ENCODE data around the gene ZNF675.
A peak's percentile ranks its signal among the peaks of the same experiment; 100 is the strongest.
"Not testable (repeated sequence)": the region's sequence is repeated elsewhere in the genome, so short reads cannot be mapped to it uniquely, and the experiment has no call there.

The ZNF675 gene

GRCh38 chr19:23698711-23699520 lies 11.9 kb upstream of the ZNF675 start:
- peak; percentile 49; the same call in 1 of the 3 replicates for ATAC-seq

GRCh38 chr19:23692937-23693336 lies 5.9 kb upstream of the ZNF675 start:
- ATAC-seq: not testable (repeated sequence)

More at GRCh38 chr19:23698711-23699520, 11.9 kb upstream of the ZNF675 start:
- no peak for TF ChIP-seq ZFP3 (CRISPR knock-in tag; IDR thresholded peaks at IDR 0.05)
- no peak for TF ChIP-seq ESRRG (CRISPR knock-in tag; IDR thresholded peaks at IDR 0.05)

- TF ChIP-seq TOX (CRISPR knock-in tag; IDR thresholded peaks at IDR 0.05; ENCODE audit: borderline replicate concordance) (no peak), ZC3H10 (CRISPR knock-in tag; IDR thresholded peaks at IDR 0.05) (no peak), ZNF70 (CRISPR knock-in tag; IDR thresholded peaks at IDR 0.05) (no peak), ZNF8 (CRISPR knock-in tag; IDR thresholded peaks at IDR 0.05) (no peak), ISL1 (CRISPR knock-in tag; IDR thresholded peaks at IDR 0.05) (no peak), POU6F1 (CRISPR knock-in tag; IDR thresholded peaks at IDR 0.05; ENCODE audit: borderline replicate concordance, low read depth) (no peak), SNAI2 (CRISPR knock-in tag; IDR thresholded peaks at IDR 0.05) (no peak), CREB5 (CRISPR knock-in tag; IDR thresholded peaks at IDR 0.05; ENCODE audit: low read depth) (no peak), OSR1 (CRISPR knock-in tag; IDR thresholded peaks at IDR 0.05) (no peak), BACH2 (CRISPR knock-in tag; IDR thresholded peaks at IDR 0.05; ENCODE audit: borderline replicate concordance) (no peak), TSHZ2 (CRISPR knock-in tag; IDR thresholded peaks at IDR 0.05) (no peak), GLIS3 (CRISPR knock-in tag; IDR thresholded peaks at IDR 0.05) (no peak), ZFP30 (CRISPR knock-in tag; IDR thresholded peaks at IDR 0.05) (no peak), CSRNP3 (CRISPR knock-in tag; IDR thresholded peaks at IDR 0.05) (no peak), ZNF565 (CRISPR knock-in tag; conservative IDR thresholded peaks at IDR 0.05; ENCODE audit: low read depth) (no peak), ESRRG (CRISPR knock-in tag; IDR thresholded peaks at IDR 0.05) (no peak)
These were observed 13.9 kb downstream of the ZNF675 start for GRCh38 chr19:23673132-23673531.

GRCh38 chr19:23668606-23669005 lies 18.4 kb downstream of the ZNF675 start:
- ATAC-seq: not testable (repeated sequence)

More at GRCh38 chr19:23673132-23673531, 13.9 kb downstream of the ZNF675 start:
- ATAC-seq: no peak

GRCh38 chr19:23665651-23666410 lies 21.2 kb downstream of the ZNF675 start:
- ATAC-seq: no peak
- TF ChIP-seq ZFP3 (CRISPR knock-in tag; IDR thresholded peaks at IDR 0.05): no peak
- TF ChIP-seq PPARA (CRISPR knock-in tag; IDR thresholded peaks at IDR 0.05; ENCODE audit: borderline replicate concordance): no peak
- TF ChIP-seq OSR1 (CRISPR knock-in tag; IDR thresholded peaks at IDR 0.05): no peak
- no peak for TF ChIP-seq GLIS3 (CRISPR knock-in tag; IDR thresholded peaks at IDR 0.05)
- no peak for TF ChIP-seq ISL1 (CRISPR knock-in tag; IDR thresholded peaks at IDR 0.05)
- no peak for TF ChIP-seq TOX (CRISPR knock-in tag; IDR thresholded peaks at IDR 0.05; ENCODE audit: borderline replicate concordance)
- no peak for TF ChIP-seq TCF4 (CRISPR knock-in tag; IDR thresholded peaks at IDR 0.05; ENCODE audit: borderline replicate concordance)
- no peak for TF ChIP-seq ZNF70 (CRISPR knock-in tag; IDR thresholded peaks at IDR 0.05)
- TF ChIP-seq ZNF8 (CRISPR knock-in tag; IDR thresholded peaks at IDR 0.05): no peak
- no peak for TF ChIP-seq POU6F1 (CRISPR knock-in tag; IDR thresholded peaks at IDR 0.05; ENCODE audit: borderline replicate concordance, low read depth)
- TF ChIP-seq BACH2 (CRISPR knock-in tag; IDR thresholded peaks at IDR 0.05; ENCODE audit: borderline replicate concordance): no peak
- TF ChIP-seq ZNF565 (CRISPR knock-in tag; conservative IDR thresholded peaks at IDR 0.05; ENCODE audit: low read depth): no peak
- no peak for TF ChIP-seq TSHZ2 (CRISPR knock-in tag; IDR thresholded peaks at IDR 0.05)
- TF ChIP-seq ESRRG (CRISPR knock-in tag; IDR thresholded peaks at IDR 0.05): no peak

Data from SK-N-SH treated with all-trans-retinoic acid at 6 μM for 48 hours (cell line).